ENCODE data around the gene RSU1. TPM values are rescaled to one million over a fixed set of nuclear protein-coding genes. Genes with fewer than 3 reads are reported as not detected.

Gene RSU1
- total RNA-seq, 1 experiment from 2014 or later: 54.4 TPM

GRCh38 chr10:16643502-16643901 lies 173.7 kb downstream of the RSU1 start:
- Mint-ChIP-seq H3K27ac (ENCODE audit: low read depth, unreplicated experiment) (no peak overlapping the region), H3K4me1 (ENCODE audit: insufficient read depth, unreplicated experiment) (peaks cover 6% of the 10 kb centered on the region), H3K9me3 (ENCODE audit: unreplicated experiment) (no peaks in the 10 kb centered on the region), H3K27me3 (ENCODE audit: insufficient read depth, unreplicated experiment) (no peaks in the 10 kb centered on the region), H3K4me3 (ENCODE audit: unreplicated experiment) (no peak overlapping the region), H3K36me3 (ENCODE audit: insufficient read depth, unreplicated experiment) (no peaks in the 10 kb centered on the region)
- ChIA-PET POLR2A (no interaction called here), CTCF (interaction anchor here (0.6 kb wide), 1 partner anchor 204 kb away, joined by 3 read pairs; no protein-coding TSS in a partner anchor)
- no peak for TF ChIP-seq CTCF (IDR thresholded peaks at IDR 0.05; ENCODE audit: unreplicated experiment)
- DNase-seq (ENCODE audit: unreplicated experiment): no peak
- intact Hi-C loops (cut with micrococcal nuclease): no loop called here
- BruUV-seq (replicated peaks): no TSS peak

DNA sequence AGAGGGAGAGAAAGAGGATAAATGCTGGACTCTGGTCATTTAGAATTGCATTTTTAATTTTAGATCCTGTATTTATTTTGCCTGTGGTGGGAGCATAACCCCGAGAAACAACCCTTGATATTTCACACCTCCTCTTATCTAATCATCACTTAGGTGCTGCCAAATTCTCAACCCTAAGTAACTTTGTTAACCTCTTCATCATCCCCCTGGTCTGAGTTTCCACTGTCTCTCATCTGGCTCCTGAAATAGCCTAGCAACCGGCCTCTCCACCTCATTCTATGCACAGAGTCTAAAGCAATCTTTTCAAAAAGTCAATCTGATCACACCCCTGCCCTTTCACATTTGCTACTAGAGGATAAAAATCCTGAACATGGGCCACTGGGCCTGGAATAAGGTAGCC lies 177.1 kb downstream of the RSU1 start:
- ChIA-PET CTCF (interaction anchor here (0.6 to 0.7 kb wide), 2 partner anchors 35 to 532 kb away, joined by 3 read pairs; no protein-coding TSS in a partner anchor), POLR2A (no interaction called here)
- Mint-ChIP-seq H3K27ac (ENCODE audit: low read depth, unreplicated experiment) (no peak overlapping the region), H3K4me3 (ENCODE audit: unreplicated experiment) (no peak overlapping the region), H3K27me3 (ENCODE audit: insufficient read depth, unreplicated experiment) (no peaks in the 10 kb centered on the region), H3K4me1 (ENCODE audit: insufficient read depth, unreplicated experiment) (peaks cover 6% of the 10 kb centered on the region), H3K36me3 (ENCODE audit: insufficient read depth, unreplicated experiment) (no peaks in the 10 kb centered on the region), H3K9me3 (ENCODE audit: unreplicated experiment) (no peaks in the 10 kb centered on the region)
- no peak for DNase-seq (ENCODE audit: unreplicated experiment)
- intact Hi-C loops (cut with micrococcal nuclease): no loop called here
- no peak for TF ChIP-seq CTCF (IDR thresholded peaks at IDR 0.05; ENCODE audit: unreplicated experiment)
- no TSS peak for BruUV-seq (replicated peaks)

DNA sequence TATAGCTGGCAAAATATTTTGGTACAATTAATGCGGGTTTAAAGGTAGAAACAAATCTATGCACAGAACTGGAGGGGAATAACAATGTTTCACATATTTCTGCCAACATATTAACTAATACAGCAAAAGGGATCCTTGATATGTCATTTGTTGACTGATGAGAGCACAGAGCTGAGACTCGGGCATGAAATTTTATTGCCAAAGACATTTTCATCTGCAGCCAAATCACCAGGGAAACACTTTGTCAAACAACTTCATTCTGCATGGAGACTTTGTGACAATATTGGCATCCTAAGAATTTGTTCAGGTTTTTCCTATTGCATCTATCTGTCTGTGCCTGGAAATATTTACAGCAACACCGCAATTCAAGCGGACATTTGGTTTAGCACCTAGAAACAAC lies 177.8 kb downstream of the RSU1 start:
- Mint-ChIP-seq H3K4me3 (ENCODE audit: unreplicated experiment) (no peak overlapping the region), H3K36me3 (ENCODE audit: insufficient read depth, unreplicated experiment) (no peaks in the 10 kb centered on the region), H3K4me1 (ENCODE audit: insufficient read depth, unreplicated experiment) (peaks cover 3% of the 10 kb centered on the region), H3K9me3 (ENCODE audit: unreplicated experiment) (no peaks in the 10 kb centered on the region), H3K27ac (ENCODE audit: low read depth, unreplicated experiment) (no peak overlapping the region), H3K27me3 (ENCODE audit: insufficient read depth, unreplicated experiment) (no peaks in the 10 kb centered on the region)
- BruUV-seq (replicated peaks): no TSS peak
- ChIA-PET CTCF (interaction anchor here (0.6 to 0.7 kb wide), 2 partner anchors 12 to 532 kb away, joined by 3 read pairs; no protein-coding TSS in a partner anchor), POLR2A (no interaction called here)
- intact Hi-C loops (cut with micrococcal nuclease): no loop called here
- TF ChIP-seq CTCF (IDR thresholded peaks at IDR 0.05; ENCODE audit: unreplicated experiment): no peak
- DNase-seq (ENCODE audit: unreplicated experiment): no peak

- no peak for TF ChIP-seq CTCF (IDR thresholded peaks at IDR 0.05; ENCODE audit: unreplicated experiment)
- BruUV-seq (replicated peaks): no TSS peak
- Mint-ChIP-seq H3K4me1 (ENCODE audit: insufficient read depth, unreplicated experiment) (no peaks in the 10 kb centered on the region), H3K36me3 (ENCODE audit: insufficient read depth, unreplicated experiment) (no peaks in the 10 kb centered on the region), H3K9me3 (ENCODE audit: unreplicated experiment) (no peaks in the 10 kb centered on the region), H3K27me3 (ENCODE audit: insufficient read depth, unreplicated experiment) (no peaks in the 10 kb centered on the region), H3K27ac (ENCODE audit: low read depth, unreplicated experiment) (no peak overlapping the region), H3K4me3 (ENCODE audit: unreplicated experiment) (no peak overlapping the region)
- no peak for DNase-seq (ENCODE audit: unreplicated experiment)
- POLR2A ChIA-PET: no interaction called here
- intact Hi-C loops (cut with micrococcal nuclease): no loop called here
- CTCF ChIA-PET: no interaction called here
Observed at GRCh38 chr10:16632996-16633395, 184.2 kb downstream of the RSU1 start.
